DMS79 treated with DMSO at 0.1 percent for 48 hours (cell line): ENCODE measurements around the gene IMMP1L.

Source experiments
- DNase-seq: peaks from one replicate; lab custom pipeline; 2025; lab: John Stamatoyannopoulos, UW

Gene IMMP1L

GRCh38 chr11:31387379-31387778 is 122.0 kb downstream of the IMMP1L start:
- no peak for DNase-seq

GRCh38 chr11:31383116-31383515 is 126.3 kb downstream of the IMMP1L start:
- no peak for DNase-seq
